ENCODE results near the gene RPE65. TPM values are rescaled to one million over a fixed set of nuclear protein-coding genes. Genes with fewer than 3 reads are reported as not detected.

The RPE65 gene
- total and polyA plus RNA-seq, 2 experiments from 2014 or later: not detected

GRCh38 chr1:68448365-68448764 lies 1.4 kb downstream of the RPE65 start:
- no peaks in the 10 kb centered on the region for H4K20me1 ChIP-seq (replicated peaks; ENCODE audit: insufficient read depth)
- no peak overlapping the region for H3K4me2 ChIP-seq
- H3K27me3 ChIP-seq (ENCODE audit: insufficient read depth): no peaks in the 10 kb centered on the region
- no peaks in the 10 kb centered on the region for H3K36me3 Mint-ChIP-seq (ENCODE audit: low read depth)
- H3K27ac ChIP-seq (ENCODE audit: low read depth): no peak overlapping the region
- no peak overlapping the region for H3K27ac Mint-ChIP-seq
- no peaks in the 10 kb centered on the region for H3K9me2 ChIP-seq (ENCODE audit: insufficient read depth)
- peak; percentile 67 for DNase-seq (ENCODE audit: low spot score)
- H2AFZ ChIP-seq: no peak overlapping the region
- H3K4me3 ChIP-seq: no peak overlapping the region
- no peaks in the 10 kb centered on the region for H3F3A ChIP-seq (replicated peaks; ENCODE audit: low read depth)
- no peaks in the 10 kb centered on the region for H3K36me3 ChIP-seq (ENCODE audit: insufficient read depth)
- H3K79me2 ChIP-seq (replicated peaks; ENCODE audit: insufficient read depth): no peaks in the 10 kb centered on the region
- no peaks in the 10 kb centered on the region for H3K4me1 ChIP-seq (ENCODE audit: insufficient read depth)
- H3K27me3 Mint-ChIP-seq (ENCODE audit: insufficient read depth, low read depth, poor library complexity): peaks cover 3% of the 10 kb centered on the region
- peak; percentile 84 for ATAC-seq
- peaks cover 9% of the 10 kb centered on the region for H3K4me1 Mint-ChIP-seq
- H3K9me3 Mint-ChIP-seq: no peaks in the 10 kb centered on the region
- no peak overlapping the region for H3K4me3 Mint-ChIP-seq
- no peak for TF ChIP-seq ZNF331 (CRISPR knock-in tag; IDR thresholded peaks at IDR 0.05; ENCODE audit: low read depth)
- no peak for TF ChIP-seq ZNF114 (CRISPR knock-in tag; IDR thresholded peaks at IDR 0.05)
- TF ChIP-seq NANOG (IDR thresholded peaks at IDR 0.05; ENCODE audit: borderline replicate concordance): no peak
- TF ChIP-seq EZH2 (IDR thresholded peaks at IDR 0.05; ENCODE audit: low read depth, unreplicated experiment): no peak
- no peak for TF ChIP-seq STAT1 (IDR thresholded peaks at IDR 0.05; ENCODE audit: unreplicated experiment)
- TF ChIP-seq, protein P1, sequence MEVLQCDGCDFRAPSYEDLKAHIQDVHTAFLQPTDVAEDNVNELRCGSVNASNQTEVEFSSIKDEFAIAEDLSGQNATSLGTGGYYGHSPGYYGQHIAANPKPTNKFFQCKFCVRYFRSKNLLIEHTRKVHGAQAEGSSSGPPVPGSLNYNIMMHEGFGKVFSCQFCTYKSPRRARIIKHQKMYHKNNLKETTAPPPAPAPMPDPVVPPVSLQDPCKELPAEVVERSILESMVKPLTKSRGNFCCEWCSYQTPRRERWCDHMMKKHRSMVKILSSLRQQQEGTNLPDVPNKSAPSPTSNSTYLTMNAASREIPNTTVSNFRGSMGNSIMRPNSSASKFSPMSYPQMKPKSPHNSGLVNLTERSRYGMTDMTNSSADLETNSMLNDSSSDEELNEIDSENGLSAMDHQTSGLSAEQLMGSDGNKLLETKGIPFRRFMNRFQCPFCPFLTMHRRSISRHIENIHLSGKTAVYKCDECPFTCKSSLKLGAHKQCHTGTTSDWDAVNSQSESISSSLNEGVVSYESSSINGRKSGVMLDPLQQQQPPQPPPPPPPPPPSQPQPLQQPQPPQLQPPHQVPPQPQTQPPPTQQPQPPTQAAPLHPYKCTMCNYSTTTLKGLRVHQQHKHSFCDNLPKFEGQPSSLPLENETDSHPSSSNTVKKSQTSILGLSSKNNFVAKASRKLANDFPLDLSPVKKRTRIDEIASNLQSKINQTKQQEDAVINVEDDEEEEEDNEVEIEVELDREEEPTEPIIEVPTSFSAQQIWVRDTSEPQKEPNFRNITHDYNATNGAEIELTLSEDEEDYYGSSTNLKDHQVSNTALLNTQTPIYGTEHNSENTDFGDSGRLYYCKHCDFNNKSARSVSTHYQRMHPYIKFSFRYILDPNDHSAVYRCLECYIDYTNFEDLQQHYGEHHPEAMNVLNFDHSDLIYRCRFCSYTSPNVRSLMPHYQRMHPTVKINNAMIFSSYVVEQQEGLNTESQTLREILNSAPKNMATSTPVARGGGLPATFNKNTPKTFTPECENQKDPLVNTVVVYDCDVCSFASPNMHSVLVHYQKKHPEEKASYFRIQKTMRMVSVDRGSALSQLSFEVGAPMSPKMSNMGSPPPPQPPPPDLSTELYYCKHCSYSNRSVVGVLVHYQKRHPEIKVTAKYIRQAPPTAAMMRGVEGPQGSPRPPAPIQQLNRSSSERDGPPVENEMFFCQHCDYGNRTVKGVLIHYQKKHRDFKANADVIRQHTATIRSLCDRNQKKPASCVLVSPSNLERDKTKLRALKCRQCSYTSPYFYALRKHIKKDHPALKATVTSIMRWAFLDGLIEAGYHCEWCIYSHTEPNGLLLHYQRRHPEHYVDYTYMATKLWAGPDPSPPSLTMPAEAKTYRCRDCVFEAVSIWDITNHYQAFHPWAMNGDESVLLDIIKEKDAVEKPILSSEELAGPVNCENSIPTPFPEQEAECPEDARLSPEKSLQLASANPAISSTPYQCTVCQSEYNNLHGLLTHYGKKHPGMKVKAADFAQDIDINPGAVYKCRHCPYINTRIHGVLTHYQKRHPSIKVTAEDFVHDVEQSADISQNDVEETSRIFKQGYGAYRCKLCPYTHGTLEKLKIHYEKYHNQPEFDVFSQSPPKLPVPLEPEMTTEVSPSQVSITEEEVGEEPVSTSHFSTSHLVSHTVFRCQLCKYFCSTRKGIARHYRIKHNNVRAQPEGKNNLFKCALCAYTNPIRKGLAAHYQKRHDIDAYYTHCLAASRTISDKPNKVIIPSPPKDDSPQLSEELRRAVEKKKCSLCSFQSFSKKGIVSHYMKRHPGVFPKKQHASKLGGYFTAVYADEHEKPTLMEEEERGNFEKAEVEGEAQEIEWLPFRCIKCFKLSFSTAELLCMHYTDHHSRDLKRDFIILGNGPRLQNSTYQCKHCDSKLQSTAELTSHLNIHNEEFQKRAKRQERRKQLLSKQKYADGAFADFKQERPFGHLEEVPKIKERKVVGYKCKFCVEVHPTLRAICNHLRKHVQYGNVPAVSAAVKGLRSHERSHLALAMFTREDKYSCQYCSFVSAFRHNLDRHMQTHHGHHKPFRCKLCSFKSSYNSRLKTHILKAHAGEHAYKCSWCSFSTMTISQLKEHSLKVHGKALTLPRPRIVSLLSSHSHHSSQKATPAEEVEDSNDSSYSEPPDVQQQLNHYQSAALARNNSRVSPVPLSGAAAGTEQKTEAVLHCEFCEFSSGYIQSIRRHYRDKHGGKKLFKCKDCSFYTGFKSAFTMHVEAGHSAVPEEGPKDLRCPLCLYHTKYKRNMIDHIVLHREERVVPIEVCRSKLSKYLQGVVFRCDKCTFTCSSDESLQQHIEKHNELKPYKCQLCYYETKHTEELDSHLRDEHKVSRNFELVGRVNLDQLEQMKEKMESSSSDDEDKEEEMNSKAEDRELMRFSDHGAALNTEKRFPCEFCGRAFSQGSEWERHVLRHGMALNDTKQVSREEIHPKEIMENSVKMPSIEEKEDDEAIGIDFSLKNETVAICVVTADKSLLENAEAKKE (CRISPR knock-in tag; IDR thresholded peaks at IDR 0.05): 0 out of 2 replicates have a peak, but pooled peaks have one; percentile 5
- no peak for TF ChIP-seq CREB1 (CRISPR knock-in tag; IDR thresholded peaks at IDR 0.05; ENCODE audit: low read depth)
- TF ChIP-seq JUNB (IDR thresholded peaks at IDR 0.05; ENCODE audit: unreplicated experiment): no peak
- TF ChIP-seq CTCF (conservative IDR thresholded peaks at IDR 0.05; ENCODE audit: low read depth in 2 of 2): peak; percentile 49 to 55
- TF ChIP-seq EZH2phosphoT487 (IDR thresholded peaks at IDR 0.05; ENCODE audit: unreplicated experiment): no peak
- TF ChIP-seq POLR2AphosphoS5 (IDR thresholded peaks at IDR 0.05; ENCODE audit: low read depth): no peak
- no peak for TF ChIP-seq REST (IDR thresholded peaks at IDR 0.05; ENCODE audit: unreplicated experiment)

All from GM23338 (cell line).